Aorta (tissue), 5 donors: Measurements from ENCODE around the gene CTIF. TPM values are rescaled to one million over a fixed set of nuclear protein-coding genes. Genes with fewer than 3 reads are reported as not detected.

ENCODE experiments used
- ATAC-seq: fragments of 200-7000 bp; cut with Tn5 transposase; one replicate; pipeline ENCODE4 v1.9.1; 2022; ENCODE audit warnings: moderate library complexity; ENCODE audit not compliant: low FRiP score
- DNase-seq, 2 donors: peaks; one replicate each; pipeline ENCODE4 v3.0.0-alpha.2; 2020
- H3K27ac ChIP-seq, 2 donors: one replicate each; pipeline ENCODE4 v1.5.1; 2013; ENCODE audit warnings: low read length in 2 of 2, mild to moderate bottlenecking in 2 of 2, moderate library complexity in 2 of 2, control low read depth in 1 of 2, inconsistent platforms in 1 of 2, low read depth in 1 of 2
- H3K27me3 ChIP-seq, 2 donors: one replicate each; pipeline ENCODE4 v1.6.1; 2013; ENCODE audit warnings: control low read depth in 1 of 2, low read length in 1 of 2, mild to moderate bottlenecking in 1 of 2, moderate library complexity in 1 of 2; ENCODE audit not compliant: insufficient read depth in 2 of 2, control insufficient read depth in 1 of 2
- H3K36me3 ChIP-seq, 2 donors: one replicate each; pipeline ENCODE4 v1.6.1; 2013; ENCODE audit warnings: control low read depth in 1 of 2, low read length in 1 of 2, mild to moderate bottlenecking in 1 of 2; ENCODE audit not compliant: insufficient read depth in 2 of 2, control insufficient read depth in 1 of 2
- H3K4me1 ChIP-seq, 2 donors: one replicate each; pipeline ENCODE4 v1.6.1; 2013; ENCODE audit warnings: low read length in 2 of 2, control low read depth in 1 of 2, mild to moderate bottlenecking in 1 of 2, moderate library complexity in 1 of 2; ENCODE audit not compliant: insufficient read depth in 2 of 2, control insufficient read depth in 1 of 2
- H3K4me3 ChIP-seq, 2 donors: one replicate each; pipeline ENCODE4 v1.5.1; 2013; ENCODE audit warnings: low read length in 2 of 2, control low read depth in 1 of 2, mild to moderate bottlenecking in 1 of 2
- H3K9me3 ChIP-seq: one replicate; pipeline ENCODE4 v1.6.1; 2013; ENCODE audit warnings: mild to moderate bottlenecking, low read length; ENCODE audit not compliant: control insufficient read depth
- WGBS, 2 donors: extraction: QIAGEN DNeasy Blood & Tissue Kit; methylation state at CpG; one replicate each; pipeline ENCODE4 v1.1.7; 2013; 5-methylcytosine and 5-hydroxymethylcytosine counted together
- intact Hi-C, 2 donors: fragments of 100-400 bp; cut with DNase I; formaldehyde crosslinking; loops; one replicate each; pipeline versions ENCODE4 v1.14.2 to v1.15.0; 2022
- polyA plus RNA-seq, 2 donors: library from polyadenylated mRNA; stranded (reverse); fragments of 200-250 nt; gene quantifications; one replicate each; pipeline ENCODE4 v1.2.3, GENCODE V29; 2013
- total RNA-seq, 2 donors: library from RNA; stranded (reverse); fragmentation: NEBNext Ultra II Directional; extraction: Animal tissue kit (Norgen Biotek cat#: 25700); gene quantifications; one replicate each; pipeline ENCODE4 v1.2.1, GENCODE V29; 2021
- donor health status: healthy with polysubstance abuse.
- donor health status: Bipolar disorder and iron deficiency.
- donor health status: DM: no; HTN: no; CAD: no.
- donor health status: DM: no; HTN: no; CAD: no.
- donor health status: DM: yes; HTN: yes; CAD: no.

The CTIF gene
- total and polyA plus RNA-seq, 4 donors, result 14.4 to 113 (median 93.4) TPM

DNA sequence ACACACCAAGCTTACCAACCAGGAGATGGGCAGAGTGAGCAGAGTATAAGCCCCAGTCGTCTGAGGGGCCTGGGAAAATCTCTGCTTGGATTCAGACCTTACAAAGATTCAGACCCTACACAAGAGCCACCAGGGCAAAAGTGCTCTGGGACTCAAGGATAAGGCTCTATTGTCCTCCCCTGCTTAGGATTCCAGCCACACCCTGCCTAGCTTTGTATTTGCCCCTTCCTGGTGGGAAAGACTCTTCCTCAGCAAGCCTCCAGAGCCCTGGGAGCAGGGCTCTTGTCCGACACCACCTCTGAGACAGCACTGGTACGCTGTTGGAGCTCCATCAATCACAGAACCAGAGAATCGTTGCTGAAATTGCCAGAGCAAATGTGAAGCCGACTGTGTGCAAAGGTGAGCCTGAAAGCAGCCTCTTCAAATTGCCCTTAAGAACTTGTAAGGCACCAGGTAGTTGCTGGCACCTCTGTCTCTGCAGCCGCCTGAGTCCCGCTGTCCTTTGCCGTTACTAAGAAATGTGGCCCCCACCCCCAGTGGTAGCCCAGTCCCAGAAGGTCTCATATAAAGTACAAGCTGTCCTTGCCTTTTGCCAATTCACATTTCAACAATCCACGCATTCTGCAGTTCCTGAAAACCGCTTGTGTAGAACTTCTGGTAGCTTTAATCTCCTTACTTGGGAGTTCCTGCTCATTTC is 148.7 kb downstream of the CTIF start:
- ATAC-seq (no peak), DNase-seq (peak in 1 of 2 donors; percentile 45)
- WGBS, 2 donors, result 83 to 92% methylated on average over 10 of the region's 10 CpGs

DNA sequence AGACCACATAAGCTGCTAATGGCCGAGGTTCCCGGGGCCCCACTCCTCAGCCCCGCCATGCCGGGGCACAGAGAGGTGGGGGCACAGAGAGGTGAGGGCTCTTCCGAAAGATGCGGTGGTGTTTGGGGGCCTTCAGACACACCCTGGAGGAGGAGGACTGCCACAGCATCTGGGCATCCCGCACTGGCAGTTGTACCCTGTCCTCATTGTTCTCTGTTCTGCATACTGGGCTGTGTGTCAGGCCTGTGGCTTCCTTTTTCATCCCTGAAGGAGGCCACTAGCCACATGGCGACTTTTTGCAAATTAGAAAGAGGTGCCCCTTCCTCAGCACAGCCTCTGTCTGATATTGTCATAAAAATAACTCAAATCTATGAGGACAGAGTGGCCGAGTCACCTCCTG is 150.1 kb downstream of the CTIF start:
- no peak overlapping the region for H3K27ac ChIP-seq
- DNase-seq, result peak in 1 of 2 donors; percentile 33
- H3K9me3 ChIP-seq, result no peaks in the 10 kb centered on the region
- no peak overlapping the region for H3K4me3 ChIP-seq
- WGBS, 2 donors, result 96 to 97% methylated on average over 9 of the region's 9 CpGs
- H3K36me3 ChIP-seq, result peaks cover 0 to 3% of the 10 kb centered on the region in 2 donors
- intact Hi-C loops, result no loop called here
- no peak for ATAC-seq
- H3K4me1 ChIP-seq, result no peaks in the 10 kb centered on the region
- H3K27me3 ChIP-seq, result no peaks in the 10 kb centered on the region

More for the DNA sequence above, 148.7 kb downstream of the CTIF start:
- Histone ChIP-seq H3K9me3 (no peaks in the 10 kb centered on the region), H3K27ac (no peak overlapping the region), H3K36me3 (peaks cover 0 to 3% of the 10 kb centered on the region in 2 donors), H3K4me1 (no peaks in the 10 kb centered on the region), H3K4me3 (no peak overlapping the region), H3K27me3 (no peaks in the 10 kb centered on the region)
- intact Hi-C loops, result no loop called here

DNA sequence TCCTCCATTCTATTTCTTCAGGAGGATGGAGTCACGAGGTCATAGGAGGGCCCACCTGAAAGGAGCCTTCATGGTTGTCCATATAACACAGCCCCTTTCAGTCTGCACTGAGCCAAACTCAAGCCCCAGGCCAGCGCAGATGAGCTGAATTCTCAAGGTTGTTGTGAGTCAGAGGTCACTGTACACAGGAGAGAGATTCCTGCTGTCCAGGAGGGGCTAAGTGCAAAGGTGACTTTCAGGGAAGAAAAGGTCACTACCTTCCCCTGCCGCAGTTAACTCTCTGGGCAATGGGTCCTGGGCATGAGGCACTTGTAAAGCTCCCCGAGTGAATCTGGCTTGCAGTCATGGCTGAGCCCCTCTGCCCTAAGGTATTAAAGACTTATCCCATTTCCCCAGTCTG is 150.7 kb downstream of the CTIF start:
- Histone ChIP-seq H3K9me3 (no peaks in the 10 kb centered on the region), H3K27ac (no peak overlapping the region), H3K27me3 (no peaks in the 10 kb centered on the region), H3K4me3 (no peak overlapping the region), H3K36me3 (peaks cover 0 to 3% of the 10 kb centered on the region in 2 donors), H3K4me1 (no peaks in the 10 kb centered on the region)
- intact Hi-C loops, result no loop called here
- 93 to 96% methylated on average over 4 of the region's 4 CpGs for WGBS, 2 donors
- DNase-seq (peak in 1 of 2 donors; percentile 36), ATAC-seq (no peak)

DNA sequence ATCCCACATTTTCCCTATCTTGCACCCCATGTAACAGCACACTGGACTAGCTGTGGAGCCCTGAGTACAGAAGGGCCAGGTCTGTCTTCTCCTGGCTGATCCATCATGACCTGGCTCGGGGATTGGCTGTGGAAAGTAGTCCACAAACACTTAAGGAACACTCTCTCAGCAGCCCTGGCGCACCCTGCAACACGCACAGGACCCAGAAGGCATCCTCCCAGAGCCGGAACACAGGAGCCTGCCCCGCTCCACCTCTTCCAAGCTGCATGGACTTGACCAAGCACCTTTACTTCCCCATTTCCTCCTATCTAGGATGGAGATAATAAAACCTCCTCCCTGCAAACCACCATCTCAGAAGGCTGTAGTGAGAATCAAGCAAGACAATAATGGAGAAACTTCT is 151.7 kb downstream of the CTIF start:
- ATAC-seq (no peak), DNase-seq (peak; percentile 34 to 65)
- peaks cover 0 to 3% of the 10 kb centered on the region in 2 donors for H3K36me3 ChIP-seq
- no peak overlapping the region for H3K4me3 ChIP-seq
- intact Hi-C loops, result no loop called here
- no peaks in the 10 kb centered on the region for H3K27me3 ChIP-seq
- no peaks in the 10 kb centered on the region for H3K4me1 ChIP-seq
- 95 to 99% methylated on average over 5 of the region's 5 CpGs for WGBS, 2 donors
- H3K27ac ChIP-seq, result no peak overlapping the region
- no peaks in the 10 kb centered on the region for H3K9me3 ChIP-seq

DNA sequence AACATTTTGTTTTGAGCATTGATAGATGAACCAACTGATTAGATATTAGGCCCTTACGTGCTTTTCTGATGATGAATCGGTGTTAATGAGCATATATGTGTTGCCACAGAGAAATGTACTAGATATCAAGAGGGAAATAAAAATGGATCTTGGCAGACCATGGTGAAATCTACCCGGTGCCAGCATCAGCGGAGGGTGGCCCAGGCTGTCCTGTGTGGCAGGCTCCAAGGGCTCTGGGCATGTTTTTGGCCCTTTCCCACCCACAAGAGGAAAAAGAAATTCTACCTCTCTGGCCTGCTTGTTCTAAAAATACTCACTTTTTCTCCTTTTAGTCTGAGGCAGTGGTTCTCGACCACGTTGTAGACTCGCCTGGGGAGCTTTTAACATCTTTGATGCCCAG is 154.2 kb downstream of the CTIF start:
- intact Hi-C loops, result no loop called here
- Histone ChIP-seq H3K9me3 (no peaks in the 10 kb centered on the region), H3K4me3 (no peak overlapping the region), H3K27me3 (no peaks in the 10 kb centered on the region), H3K36me3 (no peaks in the 10 kb centered on the region), H3K27ac (peak overlapping the region; percentile 1 to 23), H3K4me1 (no peaks in the 10 kb centered on the region)
- DNase-seq (peak in 1 of 2 donors; percentile 46), ATAC-seq (no peak)
- 6 to 14% methylated on average over 7 of the region's 7 CpGs for WGBS, 2 donors

DNA sequence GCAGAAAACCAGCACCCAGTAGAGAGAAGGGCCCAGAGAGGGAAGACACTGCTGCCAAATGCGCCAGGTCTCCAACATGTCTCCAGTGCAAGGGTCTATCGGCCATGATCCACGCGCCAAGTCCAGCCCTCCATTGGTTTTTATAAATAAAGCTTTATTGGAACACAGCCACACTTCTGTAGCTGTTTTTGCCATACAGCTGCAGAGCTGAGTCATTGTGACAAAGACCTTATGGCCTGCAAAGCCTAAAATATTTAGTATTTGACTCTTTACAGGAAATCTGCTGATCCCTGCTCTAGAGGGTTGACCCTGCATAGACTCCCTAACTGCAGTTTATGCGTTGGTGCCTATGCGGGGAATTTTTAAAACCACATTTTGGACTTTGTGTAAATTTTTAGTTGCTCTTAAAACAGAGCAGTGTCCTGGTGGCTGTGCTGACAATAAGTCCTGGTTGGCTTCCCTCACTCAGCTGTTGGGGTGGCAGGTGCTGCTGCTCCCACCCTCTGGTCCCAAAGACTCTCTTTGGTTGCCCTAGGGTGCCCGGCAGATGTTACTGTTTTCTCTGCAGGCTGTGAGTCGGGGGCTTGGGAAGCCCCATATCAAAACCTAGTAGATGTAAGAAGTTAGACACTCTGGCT is 154.9 kb downstream of the CTIF start:
- Histone ChIP-seq H3K4me3 (no peak overlapping the region), H3K9me3 (no peaks in the 10 kb centered on the region), H3K36me3 (no peaks in the 10 kb centered on the region), H3K27me3 (no peaks in the 10 kb centered on the region), H3K27ac (peak overlapping the region; percentile 23 to 58), H3K4me1 (no peaks in the 10 kb centered on the region)
- DNase-seq (peak in 1 of 2 donors; percentile 40), ATAC-seq (no peak)
- intact Hi-C loops, result no loop called here
- WGBS, 2 donors, result 83 to 84% methylated on average over 8 of the region's 8 CpGs

DNA sequence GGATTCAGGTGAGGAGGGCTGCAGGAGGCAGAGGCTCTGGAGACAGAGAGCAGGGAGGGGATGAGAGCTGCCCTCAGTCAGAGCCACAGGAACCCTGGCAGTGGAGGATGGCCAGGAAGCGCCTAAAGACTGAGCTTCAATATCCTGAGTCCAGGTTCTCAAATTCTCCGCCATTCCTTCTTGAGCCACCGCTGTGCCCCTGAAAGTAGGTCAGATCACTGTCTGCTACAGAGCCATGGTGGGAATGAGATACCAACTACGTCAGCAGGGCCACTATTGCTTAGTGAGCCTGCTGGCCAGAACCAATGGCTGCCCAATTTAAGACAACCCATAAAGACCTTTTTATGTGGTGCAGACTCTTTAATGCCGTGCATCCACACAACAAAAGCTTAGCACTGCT is 155.5 kb downstream of the CTIF start:
- no peaks in the 10 kb centered on the region for H3K27me3 ChIP-seq
- intact Hi-C loops, result no loop called here
- peak overlapping the region in 1 of 2 donors; percentile 58 for H3K27ac ChIP-seq
- WGBS, 2 donors, result 93% methylated on average over 5 of the region's 5 CpGs
- no peaks in the 10 kb centered on the region for H3K36me3 ChIP-seq
- H3K9me3 ChIP-seq, result no peaks in the 10 kb centered on the region
- no peak for ATAC-seq
- DNase-seq, result peak in 1 of 2 donors; percentile 37
- no peak overlapping the region for H3K4me3 ChIP-seq
- no peaks in the 10 kb centered on the region for H3K4me1 ChIP-seq

DNA sequence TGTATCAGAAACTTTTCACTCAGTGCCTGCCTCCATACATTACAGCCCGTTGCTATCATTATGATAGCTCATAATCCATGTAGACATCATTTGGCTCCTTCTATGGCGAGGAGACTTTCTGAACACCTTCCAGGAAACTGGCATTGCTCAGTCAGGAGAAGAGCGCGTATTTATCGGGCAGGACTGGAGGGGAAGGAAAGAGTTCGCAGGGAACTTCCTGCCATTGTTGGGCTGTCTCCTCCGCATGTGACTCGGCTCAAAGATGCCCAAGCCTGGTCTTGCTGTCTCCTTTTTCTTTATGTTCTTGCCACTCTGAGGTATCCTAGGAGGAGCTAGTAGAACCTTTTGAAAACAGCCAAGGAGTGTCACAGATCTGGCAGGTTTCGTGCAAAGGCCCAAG is 156.8 kb downstream of the CTIF start:
- H3K27me3 ChIP-seq, result no peaks in the 10 kb centered on the region
- no peak for ATAC-seq
- H3K9me3 ChIP-seq, result no peaks in the 10 kb centered on the region
- no peaks in the 10 kb centered on the region for H3K4me1 ChIP-seq
- H3K27ac ChIP-seq, result no peak overlapping the region
- 95 to 96% methylated on average over 9 of the region's 9 CpGs for WGBS, 2 donors
- peak in 1 of 2 donors; percentile 11 for DNase-seq
- no peak overlapping the region for H3K4me3 ChIP-seq
- H3K36me3 ChIP-seq, result no peaks in the 10 kb centered on the region
- intact Hi-C loops, result no loop called here

DNA sequence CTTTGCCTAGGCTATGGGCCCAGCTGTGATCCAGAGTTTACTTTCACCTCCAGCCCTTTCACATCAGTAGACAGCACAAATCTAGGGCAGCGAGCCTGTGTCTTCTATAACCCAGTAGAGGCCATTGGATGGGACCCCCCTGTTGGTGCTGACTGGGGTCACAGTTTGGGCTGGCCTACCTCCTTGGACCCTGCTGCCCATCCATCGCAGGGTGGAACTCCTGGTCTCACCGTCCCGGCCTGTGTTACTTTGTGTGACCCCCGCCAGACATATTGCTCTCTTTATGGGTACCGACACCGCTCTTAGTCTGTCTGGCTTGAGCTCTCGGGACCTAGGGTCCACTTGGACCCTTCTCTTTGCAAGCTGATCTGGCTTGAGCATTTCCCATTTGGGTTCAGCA is 157.4 kb downstream of the CTIF start:
- Histone ChIP-seq H3K27ac (no peak overlapping the region), H3K36me3 (no peaks in the 10 kb centered on the region), H3K27me3 (no peaks in the 10 kb centered on the region), H3K4me3 (no peak overlapping the region), H3K4me1 (no peaks in the 10 kb centered on the region), H3K9me3 (no peaks in the 10 kb centered on the region)
- DNase-seq (peak; percentile 25 to 59), ATAC-seq (no peak)
- intact Hi-C loops, result no loop called here
- 97 to 98% methylated on average over 8 of the region's 8 CpGs for WGBS, 2 donors
